SIG-M5 (cell line): Measurements from ENCODE around the gene CYBA.

ENCODE experiments used
- DNase-seq: peaks from one replicate; lab custom pipeline; 2025; lab: John Stamatoyannopoulos, UW

Gene CYBA

GRCh38 chr16:88645455-88645854 is 5.4 kb downstream of the CYBA start:
- no peak for DNase-seq

- no peak for DNase-seq
Observed at GRCh38 chr16:88643644-88643932, 7.3 kb downstream of the CYBA start.

- no peak for DNase-seq
Observed at GRCh38 chr16:88642881-88643643, 7.8 kb downstream of the CYBA start.

GRCh38 chr16:88640498-88641247 is 10.2 kb downstream of the CYBA start:
- no peak for DNase-seq

- no peak for DNase-seq
Observed at GRCh38 chr16:88640039-88640495, 10.8 kb downstream of the CYBA start.

- no peak for DNase-seq
Observed at GRCh38 chr16:88639231-88640038, 11.4 kb downstream of the CYBA start.

GRCh38 chr16:88638323-88639230 is 12.3 kb downstream of the CYBA start, which contains the start of gene IL17C:
Gene IL17C (plus strand): TSS chr16:88638572. CDS start chr16:88638642, 70 bp downstream.
- no peak for DNase-seq

- no peak for DNase-seq
Observed at GRCh38 chr16:88636488-88637265, 14.2 kb downstream of the CYBA start.

- DNase-seq, result no peak
Observed at GRCh38 chr16:88635671-88636319, 15.1 kb downstream of the CYBA start.

GRCh38 chr16:88634994-88635670 is 15.7 kb downstream of the CYBA start:
- DNase-seq, result no peak

GRCh38 chr16:88634141-88634993 is 16.5 kb downstream of the CYBA start:
- DNase-seq, result no peak

- no peak for DNase-seq
Observed at GRCh38 chr16:88633684-88634140, 17.1 kb downstream of the CYBA start.

- DNase-seq, result no peak
Observed at GRCh38 chr16:88632587-88632930, 18.3 kb downstream of the CYBA start.

- DNase-seq, result no peak
Observed at GRCh38 chr16:88631920-88632586, 18.8 kb downstream of the CYBA start.

GRCh38 chr16:88631384-88631783 is 19.5 kb downstream of the CYBA start:
- DNase-seq, result no peak

GRCh38 chr16:88630941-88631340 is 19.9 kb downstream of the CYBA start:
- no peak for DNase-seq

GRCh38 chr16:88630433-88630832 is 20.4 kb downstream of the CYBA start:
- DNase-seq, result no peak

GRCh38 chr16:88629835-88630234 is 21.0 kb downstream of the CYBA start:
- DNase-seq, result no peak
